H1 (cell line): ENCODE measurements around the gene MYDGF. TPM values are rescaled to one million over a fixed set of nuclear protein-coding genes. Genes with fewer than 3 reads are reported as not detected.

ENCODE experiments used
- CTCF ChIA-PET: fragments of 300-600 bp; sonication (Branson Sonifier 250); formaldehyde crosslinking; loops from one replicate; lab custom pipeline; 2021; ENCODE audit not compliant: partially characterized antibody; lab: Charles Lee
- POLR2A ChIA-PET: fragments of 300-600 bp; sonication (Branson Sonifier 250); formaldehyde crosslinking; loops from one replicate; lab custom pipeline; 2021; ENCODE audit warnings: inconsistent platforms; ENCODE audit not compliant: partially characterized antibody; lab: Charles Lee
- DNase-seq, 2 experiments: peaks; one replicate each; pipeline versions ENCODE4 v3.0.0 to v3.0.0-alpha.2; 2010 to 2022; ENCODE audit warnings: low spot score in 2 of 2, low read depth in 1 of 2, mixed read lengths in 1 of 2
- FAIRE-seq: peaks from 2 replicates; lab custom pipeline; 2011; peaks lifted over from hg19 to GRCh38; lab: Jason Lieb, UNC
- H2AFZ ChIP-seq: 2 replicates; pipeline ENCODE4 v1.8.1; 2012; ENCODE audit warnings: low read length, inconsistent platforms
- H2AK5ac ChIP-seq: 2 replicates; pipeline ENCODE4 v1.6.1; 2013; ENCODE audit warnings: low read depth, low read length
- H2BK120ac ChIP-seq: replicated peaks from 2 replicates; pipeline ENCODE3; 2013; ENCODE audit warnings: low read depth, low read length, inconsistent platforms
- H2BK12ac ChIP-seq: 2 replicates; pipeline ENCODE4 v1.6.1; 2013; ENCODE audit warnings: low read depth, low read length
- H2BK15ac ChIP-seq: 2 replicates; pipeline ENCODE4 v1.6.1; 2013; ENCODE audit warnings: low read length
- H2BK20ac ChIP-seq: 2 replicates; pipeline ENCODE4 v1.6.1; 2013; ENCODE audit warnings: low read length
- H2BK5ac ChIP-seq: 2 replicates; pipeline ENCODE4 v1.6.1; 2013; ENCODE audit warnings: low read depth, low read length
- H3K14ac ChIP-seq: 2 replicates; pipeline ENCODE4 v1.6.1; 2013; ENCODE audit warnings: inconsistent platforms; ENCODE audit not compliant: insufficient read length
- H3K18ac ChIP-seq: 2 replicates; pipeline ENCODE4 v1.6.1; 2013; ENCODE audit warnings: low read length; ENCODE audit errors: extremely low read depth
- H3K23ac ChIP-seq: 2 replicates; pipeline ENCODE4 v1.6.1; 2013; ENCODE audit warnings: inconsistent platforms; ENCODE audit not compliant: insufficient read length
- H3K23me2 ChIP-seq: 2 replicates; pipeline ENCODE4 v1.6.1; 2013; ENCODE audit warnings: low read depth, low read length
- H3K27ac ChIP-seq: 2 replicates; pipeline ENCODE4 v1.6.1; 2011; ENCODE audit warnings: low read depth, low read length, inconsistent platforms
- H3K27me3 ChIP-seq, 4 experiments: replicated peaks in 1 of 4; 1 replicate in 1 of 4; 2 replicates in 3 of 4; pipeline versions ENCODE4 v1.6.1 to v1.8.1; 2011 to 2013; ENCODE audit warnings: low read length in 3 of 4, mild to moderate bottlenecking in 3 of 4, inconsistent platforms in 2 of 4, mixed read lengths in 2 of 4, moderate library complexity in 1 of 4; ENCODE audit not compliant: control insufficient read depth in 3 of 4, insufficient read depth in 3 of 4; ENCODE audit errors: extremely low read depth in 1 of 4
- H3K36me3 ChIP-seq, 4 experiments: 2 replicates each; pipeline versions ENCODE4 v1.6.1 to v1.8.1; 2011 to 2013; ENCODE audit warnings: mild to moderate bottlenecking in 4 of 4, low read length in 3 of 4, moderate library complexity in 2 of 4, control low read depth in 1 of 4, inconsistent platforms in 1 of 4; ENCODE audit not compliant: insufficient read depth in 4 of 4, control insufficient read depth in 2 of 4
- H3K4ac ChIP-seq: replicated peaks from 2 replicates; pipeline ENCODE3; 2013; ENCODE audit warnings: low read length, low read depth, mixed read lengths, inconsistent platforms; ENCODE audit not compliant: insufficient read length
- H3K4me1 ChIP-seq, 4 experiments: replicated peaks in 1 of 4; 1 replicate in 1 of 4; 2 replicates in 3 of 4; pipeline versions ENCODE4 v1.6.1 to v1.8.1; 2011 to 2013; ENCODE audit warnings: low read length in 3 of 4, inconsistent platforms in 2 of 4, mixed read lengths in 1 of 4; ENCODE audit not compliant: insufficient read depth in 4 of 4, control insufficient read depth in 3 of 4
- H3K4me2 ChIP-seq, 2 experiments: 2 replicates each; pipeline versions ENCODE4 v1.6.1 to v1.8.1; 2011 to 2013; ENCODE audit warnings: low read depth in 2 of 2, low read length in 2 of 2, control low read depth in 1 of 2, inconsistent platforms in 1 of 2, mild to moderate bottlenecking in 1 of 2; ENCODE audit not compliant: insufficient read depth in 1 of 2
- H3K4me3 ChIP-seq, 4 experiments: fragments of 200-600, 300-600 bp in 1 of 4; sonication (generic), shearing (Covaris generic), sonication (Bioruptor Twin) in 1 of 4; 2 replicates each; pipeline versions ENCODE4 v1.5.1 to v1.8.1; 2011 to 2016; ENCODE audit warnings: low read length in 4 of 4, low read depth in 3 of 4, control low read depth in 2 of 4, inconsistent platforms in 2 of 4, mild to moderate bottlenecking in 2 of 4, mixed read lengths in 1 of 4, moderate library complexity in 1 of 4; ENCODE audit not compliant: insufficient read depth in 2 of 4; ENCODE audit errors: extremely low read depth in 1 of 4
- H3K56ac ChIP-seq: replicated peaks from 2 replicates; pipeline ENCODE3; 2013; ENCODE audit warnings: low read depth, mild to moderate bottlenecking, mixed read lengths, low read length, inconsistent platforms; ENCODE audit not compliant: insufficient read length
- H3K79me1 ChIP-seq: 2 replicates; pipeline ENCODE4 v1.6.1; 2013; ENCODE audit warnings: low read depth, low read length, control low read depth
- H3K79me2 ChIP-seq, 2 experiments: 2 replicates each; pipeline versions ENCODE4 v1.6.1 to v1.8.1; 2012 to 2013; ENCODE audit warnings: low read length in 2 of 2, mild to moderate bottlenecking in 2 of 2, inconsistent platforms in 1 of 2; ENCODE audit not compliant: insufficient read depth in 2 of 2, control insufficient read depth in 1 of 2
- H3K9ac ChIP-seq, 4 experiments: replicated peaks in 1 of 4; 1 replicate in 1 of 4; 2 replicates in 3 of 4; pipeline versions ENCODE4 v1.6.1 to v1.8.1; 2011 to 2013; ENCODE audit warnings: low read depth in 3 of 4, low read length in 3 of 4, control low read depth in 2 of 4, mild to moderate bottlenecking in 2 of 4, moderate library complexity in 2 of 4, inconsistent platforms in 1 of 4; ENCODE audit errors: extremely low read depth in 1 of 4
- H3K9me3 ChIP-seq, 2 experiments: 2 replicates each; pipeline versions ENCODE4 v1.6.1 to v1.8.1; 2012 to 2013; ENCODE audit warnings: mild to moderate bottlenecking in 2 of 2, moderate library complexity in 2 of 2, control low read depth in 1 of 2, inconsistent platforms in 1 of 2, low read depth in 1 of 2, low read length in 1 of 2, mixed read lengths in 1 of 2; ENCODE audit not compliant: insufficient read depth in 2 of 2
- H4K20me1 ChIP-seq, 2 experiments: replicated peaks in 1 of 2; 2 replicates each; pipeline versions ENCODE3 to v1.8.1; 2011 to 2013; ENCODE audit warnings: inconsistent platforms in 2 of 2, low read length in 2 of 2, mild to moderate bottlenecking in 1 of 2; ENCODE audit not compliant: insufficient read depth in 2 of 2, control insufficient read depth in 1 of 2
- H4K5ac ChIP-seq: 2 replicates; pipeline ENCODE4 v1.6.1; 2013; ENCODE audit warnings: low read length, low read depth, mixed read lengths, inconsistent platforms; ENCODE audit not compliant: insufficient read length
- H4K8ac ChIP-seq: 2 replicates; pipeline ENCODE4 v1.8.0; 2013; ENCODE audit warnings: mild to moderate bottlenecking, moderate library complexity, low read length, inconsistent platforms; ENCODE audit not compliant: insufficient read depth; ENCODE audit errors: extremely low read depth
- H4K91ac ChIP-seq: replicated peaks from 2 replicates; pipeline ENCODE3; 2013; ENCODE audit warnings: low read length, mixed read lengths, inconsistent platforms; ENCODE audit not compliant: insufficient read length
- ATF2 ChIP-seq: IDR thresholded peaks from 2 replicates; pipeline ENCODE4 v1.6.1; 2012; ENCODE audit warnings: low read length, inconsistent platforms
- CHD2 ChIP-seq: IDR thresholded peaks from 2 replicates; pipeline ENCODE4 v1.6.1; 2012; ENCODE audit warnings: low read length, improper control_type of control experiment
- HDAC2 ChIP-seq, 2 experiments: fragments of 300-600 bp in 1 of 2; sonication (generic) in 1 of 2; IDR thresholded peaks; 2 replicates each; pipeline ENCODE4 v1.6.1; 2011 to 2012; ENCODE audit warnings: low read depth in 2 of 2, low read length in 2 of 2, mild to moderate bottlenecking in 2 of 2, moderate library complexity in 2 of 2, borderline replicate concordance in 1 of 2, inconsistent platforms in 1 of 2
- JUND ChIP-seq: IDR thresholded peaks from 2 replicates; pipeline ENCODE4 v1.6.1; 2011; ENCODE audit warnings: mild to moderate bottlenecking, improper control_type of control experiment, low read length
- KDM5A ChIP-seq: fragments of 200-600 bp; IDR thresholded peaks from 2 replicates; pipeline ENCODE4 v1.7.1; 2012; ENCODE audit warnings: mild to moderate bottlenecking, low read length, inconsistent platforms, mixed read lengths
- POLR2AphosphoS5 ChIP-seq: IDR thresholded peaks from 2 replicates; pipeline ENCODE4 v1.6.1; 2011; ENCODE audit warnings: low read depth, low read length
- SIRT6 ChIP-seq: IDR thresholded peaks from one replicate; pipeline ENCODE4 v1.7.1; 2012; ENCODE audit warnings: low read length, inconsistent platforms
- WGBS, 2 experiments: shearing (Covaris generic) in 1 of 2; methylation state at CpG; one replicate each; pipeline versions ENCODE4 v1.1.6 to v1.1.7; 2013 to 2015; ENCODE audit warnings: low lambda C conversion rate in 2 of 2, mixed read lengths in 2 of 2, inconsistent platforms in 1 of 2, low coverage in 1 of 2, missing lambda C conversion rate in 1 of 2; ENCODE audit not compliant: insufficient replicate concordance in 2 of 2, insufficient coverage in 1 of 2, insufficient read length in 1 of 2; ENCODE audit errors: extremely low coverage in 1 of 2, missing lambda C conversion rate in 1 of 2; 5-methylcytosine and 5-hydroxymethylcytosine counted together
- polyA plus RNA-seq, 7 experiments: library from polyadenylated mRNA; depleted of rRNA in 3 of 7; stranded (reverse) in 5 of 7; unstranded in 2 of 7; fragments of >200 nt in 5 of 7; fragments of 200-250 nt in 2 of 7; gene quantifications; 1 replicate in 5 of 7; 2 replicates in 1 of 7; 4 replicates in 1 of 7; pipeline versions ENCODE4 v1.2.1 to v1.2.3, GENCODE V29; 2011 to 2013; ENCODE audit warnings: missing spikeins in 2 of 7, mixed read lengths in 2 of 7
- total RNA-seq: library from RNA; stranded (reverse); fragmentation: NEBNext Ultra II Directional; extraction: Animal tissue kit (Norgen Biotek cat#: 25700); gene quantifications from 2 replicates; pipeline ENCODE4 v1.2.1, GENCODE V29; 2021

MYDGF gene
- total and polyA plus RNA-seq, 2 of the 8 experiments (the other 6 are each of a cell fraction or from before 2014, with no cell fraction given): 40.6 to 51.1 TPM

DNA sequence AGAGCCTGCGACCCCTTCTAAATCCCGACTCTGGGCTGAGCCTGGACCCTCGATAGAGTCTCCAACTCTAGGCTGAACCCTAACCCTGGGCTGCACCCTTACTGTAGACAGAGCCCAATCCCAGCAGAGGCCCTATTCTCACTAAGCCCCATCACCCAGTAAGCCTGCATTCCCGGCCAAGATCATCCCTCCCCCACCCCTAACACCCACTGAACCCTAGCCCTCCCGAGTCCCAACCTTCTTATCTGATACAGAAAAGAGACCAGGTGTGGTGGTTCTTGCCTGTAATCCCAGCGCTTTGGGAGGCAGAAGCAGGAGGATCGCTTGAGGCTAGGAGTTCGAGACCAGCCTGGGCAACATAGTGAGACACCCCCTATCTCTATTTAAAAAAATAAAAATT lies 33.4 kb downstream of the MYDGF start:
- Histone ChIP-seq H3K4me1 (peaks cover 0 to 10% (median 6%) of the 10 kb centered on the region in 4 experiments; a peak in 3 of 7 replicates), H2BK5ac (peak overlapping the region; percentile 2; the same call in 1 of the 2 replicates), H3K27me3 (peaks cover 0 to 13% (median 11%) of the 10 kb centered on the region in 4 experiments; a peak in 5 of 7 replicates), H3K4ac (no peak overlapping the region), H4K8ac (no peak overlapping the region), H3K56ac (no peak overlapping the region), H3K4me2 (peak overlapping the region; percentile 30 to 87), H2BK15ac (no peak overlapping the region), H2BK20ac (peak overlapping the region; percentile 75), H3K4me3 (peak overlapping the region in 3 of 4 experiments; percentile 65 to 79 (median 76); a peak in 4 of 8 replicates), H3K79me2 (no peaks in the 10 kb centered on the region), H3K9ac (peak overlapping the region in 1 of 4 experiments; percentile 13; a peak in 1 of 7 replicates), H3K23ac (no peak overlapping the region), H4K91ac (no peak overlapping the region), H2BK120ac (no peak overlapping the region), H3K18ac (no peak overlapping the region), H3K9me3 (no peaks in the 10 kb centered on the region), H2BK12ac (0 out of 2 replicates have a peak overlapping the region, but pooled peaks have one; percentile 23), H3K14ac (no peak overlapping the region), H3K79me1 (peaks cover 6% of the 10 kb centered on the region; the same call in 1 of the 2 replicates), H3K27ac (no peak overlapping the region), H4K5ac (no peak overlapping the region), H4K20me1 (peaks cover 0 to 3% of the 10 kb centered on the region in 2 experiments), H2AK5ac (no peak overlapping the region), H2AFZ (peak overlapping the region; percentile 82; the same call in 1 of the 2 replicates), H3K23me2 (peaks cover 11% of the 10 kb centered on the region; the same call in 1 of the 2 replicates), H3K36me3 (no peaks in the 10 kb centered on the region)
- 61% methylated on average over 8 of the region's 8 CpGs; no CpG with 5 or more reads in 1 of the 2 experiments for WGBS, 2 experiments
- FAIRE-seq (no peak), DNase-seq (no peak)
- TF ChIP-seq SIRT6 (no peak), KDM5A (no peak), CHD2 (no peak), JUND (no peak), HDAC2 (IDR thresholded peaks at IDR 0.05; ENCODE audit: borderline replicate concordance in 1 of 2, low read depth in 2 of 2, low read length in 2 of 2) (no peak), POLR2AphosphoS5 (no peak), ATF2 (no peak)
- CTCF ChIA-PET: interaction anchor here (0.6 to 3.4 kb wide), 43 partner anchors 8 to 1025 kb away, joined by 3 to 92 read pairs (median 7); partner anchors contain the start of genes FEM1A, LRG1 and PLIN5
- POLR2A ChIA-PET: interaction anchor here (0.7 to 2.6 kb wide), 10 partner anchors 19 to 111 kb away, joined by 3 to 8 read pairs (median 3); partner anchors contain the start of gene PLIN5
